Caco-2 (cell line): ENCODE measurements around the gene RFX2. TPM values are rescaled to one million over a fixed set of nuclear protein-coding genes. Genes with fewer than 3 reads are reported as not detected.

ENCODE experiments used
- BruUV-seq: library from RNA; stranded (reverse); fragments of 400-500 nt; replicated peaks from 2 replicates; lab custom pipeline; 2021; lab: Mats Ljungman, UMichigan
- CTCF ChIA-PET: fragments of 300-600 bp; sonication (Branson Sonifier 250); formaldehyde crosslinking; loops from one replicate; lab custom pipeline; 2022; ENCODE audit warnings: antibody characterized with exemption; lab: Charles Lee
- POLR2A ChIA-PET: fragments of 300-600 bp; sonication (Branson Sonifier 250); formaldehyde crosslinking; loops from one replicate; lab custom pipeline; 2022; ENCODE audit warnings: antibody characterized with exemption; lab: Charles Lee
- DNase-seq, 2 experiments: peaks; one replicate each; pipeline versions ENCODE4 v3.0.0 to v3.0.0-alpha.2; 2020 to 2022
- H3K27me3 ChIP-seq: replicated peaks from 2 replicates; pipeline ENCODE4 v1.6.0; 2011; ENCODE audit warnings: low read length; ENCODE audit not compliant: control insufficient read depth, insufficient read depth
- H3K36me3 ChIP-seq: 2 replicates; pipeline ENCODE4 v1.5.1; 2011; ENCODE audit warnings: low read length; ENCODE audit not compliant: control insufficient read depth, insufficient read depth
- H3K4me1 ChIP-seq: fragments of 250-450 bp; sonication (Bioruptor Pico); 2 replicates; pipeline ENCODE4 v1.5.1; 2020; ENCODE audit warnings: mild to moderate bottlenecking
- H3K4me3 ChIP-seq: 2 replicates; pipeline ENCODE4 v1.5.1; 2011; ENCODE audit warnings: low read depth, mild to moderate bottlenecking, control low read depth, low read length
- H3K9me3 ChIP-seq: fragments of 250-450 bp; sonication (Bioruptor Pico); 2 replicates; pipeline ENCODE4 v1.5.1; 2020; ENCODE audit warnings: mild to moderate bottlenecking, moderate library complexity
- H3K27ac Mint-ChIP-seq: one replicate; pipeline ENCODE4 v1.8.0; 2022; ENCODE audit warnings: mixed read lengths; ENCODE audit not compliant: unreplicated experiment
- H3K27me3 Mint-ChIP-seq: one replicate; pipeline ENCODE4 v1.8.0; 2022; ENCODE audit warnings: mixed read lengths; ENCODE audit not compliant: insufficient read depth, unreplicated experiment
- H3K36me3 Mint-ChIP-seq: one replicate; pipeline ENCODE4 v1.8.0; 2022; ENCODE audit warnings: mild to moderate bottlenecking, mixed read lengths; ENCODE audit not compliant: insufficient read depth, unreplicated experiment
- H3K4me1 Mint-ChIP-seq: one replicate; pipeline ENCODE4 v1.8.0; 2022; ENCODE audit warnings: low read depth, mixed read lengths; ENCODE audit not compliant: unreplicated experiment
- H3K4me3 Mint-ChIP-seq: one replicate; pipeline ENCODE4 v1.8.0; 2022; ENCODE audit warnings: mild to moderate bottlenecking, moderate library complexity, mixed read lengths; ENCODE audit not compliant: unreplicated experiment
- H3K9me3 Mint-ChIP-seq: one replicate; pipeline ENCODE4 v1.8.0; 2022; ENCODE audit warnings: mixed read lengths; ENCODE audit not compliant: unreplicated experiment
- CTCF ChIP-seq, 2 experiments: fragments of 200-600 bp in 1 of 2; IDR thresholded peaks; 1 replicate in 1 of 2; 2 replicates in 1 of 2; pipeline versions ENCODE4 v1.5.1 to v1.8.0; 2011 to 2022; ENCODE audit warnings: antibody characterized with exemption in 1 of 2, control low read depth in 1 of 2, inconsistent platforms in 1 of 2, low read depth in 1 of 2, low read length in 1 of 2, mild to moderate bottlenecking in 1 of 2, moderate library complexity in 1 of 2; ENCODE audit not compliant: insufficient read depth in 1 of 2, severe bottlenecking in 1 of 2, unreplicated experiment in 1 of 2
- intact Hi-C: fragments of 100-400 bp; cut with micrococcal nuclease; formaldehyde crosslinking; loops from one replicate; pipeline ENCODE4 v1.10.0; 2022; ENCODE audit not compliant: unreplicated experiment
- total RNA-seq: library from RNA; stranded (reverse); gene quantifications from 2 replicates; pipeline ENCODE4 v1.2.3, GENCODE V29; 2022

The RFX2 gene
- total RNA-seq, 1 experiment from 2014 or later = 9.3 TPM

- Mint-ChIP-seq H3K4me3 (no peak overlapping the region), H3K36me3 (peaks cover 12% of the 10 kb centered on the region), H3K27ac (peak overlapping the region; percentile 14), H3K9me3 (no peaks in the 10 kb centered on the region), H3K27me3 (no peaks in the 10 kb centered on the region), H3K4me1 (peaks cover 28% of the 10 kb centered on the region)
- CTCF ChIA-PET = interaction anchor here (1.8 kb wide), 1 partner anchor 9 kb away, joined by 7 read pairs; no protein-coding TSS in a partner anchor
- TF ChIP-seq CTCF (IDR thresholded peaks at IDR 0.05; ENCODE audit: insufficient read depth in 1 of 2, low read depth in 1 of 2, low read length in 1 of 2, severe bottlenecking in 1 of 2, unreplicated experiment in 1 of 2) = no peak
- intact Hi-C loops = no loop called here
- H3K27me3 ChIP-seq = no peaks in the 10 kb centered on the region
- POLR2A ChIA-PET = no interaction called here
- no TSS peak for BruUV-seq
- DNase-seq = peak in 1 of 2 experiments; percentile 29
- no peaks in the 10 kb centered on the region for H3K36me3 ChIP-seq
- H3K9me3 ChIP-seq = no peaks in the 10 kb centered on the region
- no peak overlapping the region for H3K4me3 ChIP-seq
- peaks cover 35% of the 10 kb centered on the region for H3K4me1 ChIP-seq
Observed at GRCh38 chr19:5958074-5958850, 152.0 kb downstream of the RFX2 start.

- Histone ChIP-seq H3K9me3 (no peaks in the 10 kb centered on the region), H3K4me1 (peaks cover 24% of the 10 kb centered on the region), H3K4me3 (no peak overlapping the region), H3K36me3 (no peaks in the 10 kb centered on the region), H3K27me3 (no peaks in the 10 kb centered on the region)
- no TSS peak for BruUV-seq
- no peak for DNase-seq
- H3K36me3 Mint-ChIP-seq = peaks cover 12% of the 10 kb centered on the region
- no peak overlapping the region for H3K4me3 Mint-ChIP-seq
- H3K9me3 Mint-ChIP-seq = no peaks in the 10 kb centered on the region
- H3K27me3 Mint-ChIP-seq = no peaks in the 10 kb centered on the region
- no peak overlapping the region for H3K27ac Mint-ChIP-seq
- ChIA-PET CTCF (interaction anchor here (1.8 kb wide), 1 partner anchor 11 kb away, joined by 7 read pairs; no protein-coding TSS in a partner anchor), POLR2A (interaction anchor here (0.6 kb wide), 1 partner anchor 60 kb away, joined by 3 read pairs; no protein-coding TSS in a partner anchor)
- no peak for TF ChIP-seq CTCF (IDR thresholded peaks at IDR 0.05; ENCODE audit: insufficient read depth in 1 of 2, low read depth in 1 of 2, low read length in 1 of 2, severe bottlenecking in 1 of 2, unreplicated experiment in 1 of 2)
- intact Hi-C loops = no loop called here
- H3K4me1 Mint-ChIP-seq = peaks cover 19% of the 10 kb centered on the region
Observed at GRCh38 chr19:5957170-5957569, 153.1 kb downstream of the RFX2 start.

GRCh38 chr19:5956728-5957127 lies 153.6 kb downstream of the RFX2 start:
- CTCF ChIA-PET = interaction anchor here (1.8 kb wide), 1 partner anchor 11 kb away, joined by 7 read pairs; no protein-coding TSS in a partner anchor

More at GRCh38 chr19:5956728-5957127, 153.6 kb downstream of the RFX2 start:
- Histone ChIP-seq H3K36me3 (no peaks in the 10 kb centered on the region), H3K27me3 (no peaks in the 10 kb centered on the region), H3K4me3 (no peak overlapping the region), H3K4me1 (peaks cover 20% of the 10 kb centered on the region), H3K9me3 (no peaks in the 10 kb centered on the region)
- DNase-seq = no peak
- BruUV-seq = no TSS peak
- H3K36me3 Mint-ChIP-seq = peaks cover 12% of the 10 kb centered on the region
- POLR2A ChIA-PET = no interaction called here
- no peak overlapping the region for H3K4me3 Mint-ChIP-seq
- no peak for TF ChIP-seq CTCF (IDR thresholded peaks at IDR 0.05; ENCODE audit: insufficient read depth in 1 of 2, low read depth in 1 of 2, low read length in 1 of 2, severe bottlenecking in 1 of 2, unreplicated experiment in 1 of 2)
- H3K27ac Mint-ChIP-seq = no peak overlapping the region
- intact Hi-C loops = no loop called here
- H3K4me1 Mint-ChIP-seq = peaks cover 15% of the 10 kb centered on the region
- H3K9me3 Mint-ChIP-seq = no peaks in the 10 kb centered on the region
- no peaks in the 10 kb centered on the region for H3K27me3 Mint-ChIP-seq
